Hematopoietic multipotent progenitor cell (in vitro differentiated cells): Measurements from ENCODE around the gene ANAPC13. TPM values are rescaled to one million over a fixed set of nuclear protein-coding genes. Genes with fewer than 3 reads are reported as not detected.

Experiments used
- DNase-seq, 3 donors: peaks; one replicate each; pipeline ENCODE4 v3.0.0-alpha.2; 2011 to 2015; ENCODE audit warnings: low read depth in 2 of 3, low spot score in 2 of 3
- total RNA-seq: library from RNA; depleted of rRNA; stranded (reverse); fragments of >200 nt; gene quantifications from one replicate; pipeline ENCODE4 v1.2.3, GENCODE V29; 2012

ANAPC13 gene
- total RNA-seq, 1 donor, result 15.1 TPM

DNA sequence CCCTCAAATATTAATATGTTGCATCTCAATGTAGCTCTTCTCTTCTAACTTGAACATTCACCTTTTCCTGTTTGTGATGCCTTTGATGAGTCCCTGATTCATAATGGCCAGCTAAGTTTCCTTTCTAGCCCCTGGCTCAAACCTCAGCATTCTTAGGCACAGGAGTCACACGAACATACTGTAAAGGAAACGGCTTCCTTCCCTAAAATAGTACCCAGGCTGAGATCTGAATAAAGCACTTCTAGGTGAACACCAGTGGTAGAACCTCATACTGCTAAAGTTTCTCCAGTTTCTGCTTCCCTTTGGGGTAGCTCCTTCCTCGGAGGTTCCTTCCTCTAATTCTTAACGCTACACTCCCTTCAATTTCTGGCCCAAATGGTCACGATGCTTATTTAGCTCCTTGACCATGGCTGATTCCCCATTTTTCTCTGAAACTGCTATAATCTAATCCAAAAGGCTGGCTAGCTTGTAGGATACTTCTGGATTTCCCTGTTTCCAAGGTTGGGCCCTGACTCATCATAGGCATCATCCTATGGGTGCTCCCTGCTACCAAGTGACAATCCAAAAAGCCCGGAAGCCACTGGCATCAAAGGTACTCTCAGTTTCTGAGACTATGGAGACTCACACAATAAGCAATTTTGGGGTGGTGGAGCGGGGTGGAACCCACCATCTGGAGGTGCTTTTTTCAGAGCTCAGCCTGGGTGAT lies 2.4 kb downstream of the ANAPC13 start:
- peak in 2 of 3 donors; percentile 15 to 29 for DNase-seq

GRCh38 chr3:134482622-134483021 lies 3.2 kb downstream of the ANAPC13 start:
- no peak for DNase-seq

- no peak for DNase-seq
Measured at GRCh38 chr3:134481166-134481565, 4.6 kb downstream of the ANAPC13 start.

DNA sequence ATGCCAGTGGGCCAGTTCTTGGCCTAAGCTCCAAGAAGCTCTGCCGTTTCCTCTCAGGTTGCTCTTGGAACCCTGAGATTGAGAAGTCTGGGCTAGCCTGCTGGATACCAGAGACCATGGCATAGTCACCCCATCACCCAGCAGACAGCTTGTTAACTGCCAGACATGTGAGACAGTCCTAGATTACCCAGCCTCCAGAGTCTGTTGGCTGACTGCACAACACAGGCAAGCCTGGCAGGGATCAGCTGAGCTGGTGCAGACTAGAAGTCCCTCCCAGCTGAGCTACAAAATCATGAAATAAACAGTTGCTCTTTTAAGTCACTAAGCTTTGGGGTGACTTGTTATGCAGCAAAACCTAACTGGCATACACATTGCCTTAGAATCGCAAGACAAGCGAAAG lies 5.2 kb downstream of the ANAPC13 start:
- no peak for DNase-seq

- no peak for DNase-seq
Measured at GRCh38 chr3:134477938-134478337, 7.8 kb downstream of the ANAPC13 start.

DNA sequence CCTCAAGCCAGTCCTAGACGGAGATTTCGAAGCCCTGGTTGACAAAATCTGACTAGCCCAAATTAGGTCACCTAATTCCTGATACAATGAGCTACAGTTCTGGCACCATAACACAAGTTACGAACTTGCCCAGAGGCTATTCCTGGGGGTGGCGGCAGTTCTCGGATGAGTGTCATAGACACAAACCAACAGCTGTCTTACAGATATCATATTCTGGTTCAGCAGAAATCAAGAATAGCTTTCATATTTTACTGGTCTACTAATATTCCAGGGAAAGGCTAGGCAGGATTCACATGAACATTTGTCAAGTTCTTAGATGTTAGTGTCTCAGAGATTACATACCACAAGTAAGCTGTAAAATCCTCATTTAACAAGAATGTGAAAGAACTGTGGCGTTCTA lies 8.8 kb downstream of the ANAPC13 start:
- no peak for DNase-seq

GRCh38 chr3:134476306-134476705 lies 9.5 kb downstream of the ANAPC13 start:
- DNase-seq, result no peak

- DNase-seq, result no peak
Measured at GRCh38 chr3:134474956-134475355, 10.8 kb downstream of the ANAPC13 start.

GRCh38 chr3:134473868-134474546 lies 11.8 kb downstream of the ANAPC13 start:
- peak; percentile 51 to 89 (median 59) for DNase-seq

DNA sequence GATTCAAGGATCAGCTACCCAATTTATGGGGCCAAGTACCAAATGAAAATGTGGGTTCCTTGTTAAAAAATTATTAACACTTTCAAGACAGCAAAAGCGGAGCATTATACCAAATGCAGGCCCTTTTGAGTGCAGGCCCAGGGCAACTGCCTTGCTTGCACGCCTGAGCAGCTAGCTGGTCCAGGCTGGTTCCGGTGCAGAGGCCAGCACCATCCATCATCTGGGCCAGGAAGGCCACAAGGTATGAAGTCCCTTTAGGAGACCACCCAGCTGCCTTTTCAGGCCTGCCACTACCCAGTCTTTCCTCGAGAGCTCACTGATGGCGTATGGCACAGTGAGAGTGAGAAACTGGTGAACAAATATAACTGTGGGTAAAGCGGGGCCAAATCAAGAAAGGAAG lies 13.0 kb downstream of the ANAPC13 start:
- DNase-seq, result no peak

GRCh38 chr3:134471521-134472193 lies 14.1 kb downstream of the ANAPC13 start:
- DNase-seq, result no peak

DNA sequence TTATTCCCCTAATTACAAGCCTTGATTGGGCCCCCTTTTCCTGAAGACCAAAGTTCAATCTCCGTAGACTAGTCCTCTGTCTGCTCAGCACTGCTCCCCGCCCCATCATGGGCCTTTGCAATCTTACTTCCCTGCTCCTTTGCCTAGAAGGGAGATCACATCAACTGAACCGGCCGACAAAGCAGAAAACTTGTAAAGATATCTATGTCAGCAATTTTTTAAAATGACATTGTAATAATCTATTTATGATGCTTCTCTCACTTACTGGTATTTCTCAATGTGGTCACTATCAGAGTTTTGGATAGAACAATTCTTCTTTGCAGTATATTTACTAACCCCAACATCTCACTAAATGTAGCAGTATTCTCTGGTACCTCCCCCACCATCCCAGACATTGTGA lies 17.3 kb downstream of the ANAPC13 start:
- DNase-seq, result no peak

DNA sequence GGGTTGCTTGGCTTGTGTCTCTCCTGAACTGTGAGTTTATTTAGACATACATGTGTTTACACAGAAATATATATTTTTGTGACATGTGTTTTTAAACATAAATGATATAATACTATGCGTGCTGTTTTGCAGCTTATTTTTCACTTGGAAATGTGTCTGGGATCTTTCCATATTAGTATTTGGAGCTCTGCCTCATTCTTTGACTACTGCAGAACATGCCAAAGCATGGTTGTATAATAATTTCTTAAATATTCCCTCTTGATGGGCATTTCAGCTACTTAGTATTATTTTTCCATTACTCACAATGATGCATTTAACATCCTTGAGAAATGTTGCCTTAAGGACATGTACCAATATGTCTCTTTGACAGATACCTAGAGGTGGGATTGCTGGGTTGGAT lies 19.5 kb downstream of the ANAPC13 start:
- no peak for DNase-seq

- DNase-seq, result no peak
Measured at GRCh38 chr3:134464689-134465365, 21.0 kb downstream of the ANAPC13 start.

- no peak for DNase-seq
Measured at GRCh38 chr3:134464064-134464688, 21.6 kb downstream of the ANAPC13 start.

- no peak for DNase-seq
Measured at GRCh38 chr3:134463676-134464063, 22.1 kb downstream of the ANAPC13 start.

DNA sequence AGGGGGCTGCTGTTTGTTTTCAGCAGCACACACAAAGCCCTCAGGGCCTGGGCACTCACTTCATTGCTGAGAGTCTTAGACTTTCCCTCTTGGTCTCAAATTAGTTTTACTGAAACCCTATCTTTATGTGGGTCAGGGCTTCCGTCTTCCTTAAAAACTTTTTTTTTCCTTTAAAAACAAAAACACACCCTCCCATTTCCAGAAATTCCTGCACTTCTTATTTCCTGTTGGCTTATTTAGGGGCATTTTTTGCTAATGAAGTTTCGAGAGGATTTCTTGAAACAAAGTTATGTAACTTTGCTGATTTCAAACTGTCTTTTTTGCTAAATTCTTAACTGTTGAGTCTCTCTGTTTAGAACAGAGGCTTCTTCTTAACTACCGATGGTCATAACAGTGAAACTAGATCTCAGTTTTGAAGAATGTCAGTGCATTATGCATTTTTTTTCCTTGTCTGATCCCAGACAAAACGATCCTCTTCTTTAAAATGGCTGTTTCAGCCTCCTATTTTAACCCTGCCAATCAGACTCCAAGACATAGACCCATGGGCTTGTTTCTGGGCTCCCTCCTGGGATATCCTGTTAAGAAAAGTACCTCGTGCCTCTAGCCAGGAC lies 23.3 kb downstream of the ANAPC13 start:
- DNase-seq, result no peak

DNA sequence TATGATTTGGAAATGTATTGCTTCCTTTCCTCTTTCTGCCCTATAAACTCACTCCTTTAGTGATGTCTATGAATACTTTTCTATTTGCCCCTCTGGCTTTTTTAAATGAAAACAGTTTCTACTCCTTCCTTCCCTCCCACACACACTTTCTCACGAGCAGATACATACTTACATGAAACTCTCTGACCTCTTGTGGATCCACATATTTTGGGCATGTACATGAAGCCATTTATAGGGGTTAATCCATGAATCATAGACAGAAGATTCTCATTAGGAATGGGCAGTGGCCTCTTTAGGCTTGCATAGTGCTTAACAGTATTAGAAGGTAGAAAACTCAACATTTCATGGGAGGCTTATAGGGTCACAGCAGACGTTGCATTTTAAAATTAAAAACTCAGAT lies 24.8 kb downstream of the ANAPC13 start:
- no peak for DNase-seq

- DNase-seq, result no peak
Measured at GRCh38 chr3:134459562-134459961, 26.2 kb downstream of the ANAPC13 start.

GRCh38 chr3:134458406-134458945 lies 27.3 kb downstream of the ANAPC13 start:
- no peak for DNase-seq
